ENCODE results near the gene ZHX3.
"Not testable (repeated sequence)": the region's sequence is repeated elsewhere in the genome, so short reads cannot be mapped to it uniquely, and the experiment has no call there.

ZHX3 gene

GRCh38 chr20:41245086-41245707 is 72.3 kb downstream of the ZHX3 start:
- peak; percentile 34 for DNase-seq (ENCODE audit: low read depth)
- no peak overlapping the region for H3K4me3 ChIP-seq (ENCODE audit: low read length)

GRCh38 chr20:41242807-41243206 is 74.7 kb downstream of the ZHX3 start:
- DNase-seq (ENCODE audit: low read depth), result no peak
- no peak overlapping the region for H3K4me3 ChIP-seq (ENCODE audit: low read length)
- no peak for TF ChIP-seq CTCF (conservative IDR thresholded peaks at IDR 0.05; ENCODE audit: low read length)

More at GRCh38 chr20:41245086-41245707, 72.3 kb downstream of the ZHX3 start:
- peak; percentile 31; the same call in 1 of the 2 replicates for TF ChIP-seq CTCF (conservative IDR thresholded peaks at IDR 0.05; ENCODE audit: low read length)

GRCh38 chr20:41242352-41242751 is 75.2 kb downstream of the ZHX3 start:
- H3K4me3 ChIP-seq (ENCODE audit: low read length), result no peak overlapping the region
- DNase-seq (ENCODE audit: low read depth), result no peak
- TF ChIP-seq CTCF (conservative IDR thresholded peaks at IDR 0.05; ENCODE audit: low read length), result no peak

- not testable (repeated sequence) for H3K4me3 ChIP-seq (ENCODE audit: low read length); DNase-seq (ENCODE audit: low read depth)
Observed at GRCh38 chr20:41237233-41237632, 80.3 kb downstream of the ZHX3 start.

- not testable (repeated sequence) for H3K4me3 ChIP-seq (ENCODE audit: low read length); DNase-seq (ENCODE audit: low read depth)
Observed at GRCh38 chr20:41236818-41237217, 80.7 kb downstream of the ZHX3 start.

GRCh38 chr20:41234546-41234945 is 83.0 kb downstream of the ZHX3 start:
- no peak for DNase-seq (ENCODE audit: low read depth)
- no peak for TF ChIP-seq CTCF (conservative IDR thresholded peaks at IDR 0.05; ENCODE audit: low read length)
- no peak overlapping the region for H3K4me3 ChIP-seq (ENCODE audit: low read length)

GRCh38 chr20:41234041-41234440 is 83.5 kb downstream of the ZHX3 start:
- no peak overlapping the region for H3K4me3 ChIP-seq (ENCODE audit: low read length)
- no peak for TF ChIP-seq CTCF (conservative IDR thresholded peaks at IDR 0.05; ENCODE audit: low read length)
- no peak for DNase-seq (ENCODE audit: low read depth)

- H3K4me3 ChIP-seq (ENCODE audit: low read length), result peak overlapping the region; percentile 31
- TF ChIP-seq CTCF (conservative IDR thresholded peaks at IDR 0.05; ENCODE audit: low read length), result no peak
- DNase-seq (ENCODE audit: low read depth), result peak; percentile 97
Observed at GRCh38 chr20:41232973-41233926, 84.3 kb downstream of the ZHX3 start.

All from AG10803 (cell line).